GM19455 (cell line): ENCODE measurements around the gene KRTAP10-11.
"Not testable (repeated sequence)": the region's sequence is repeated elsewhere in the genome, so short reads cannot be mapped to it uniquely, and the experiment has no call there.

Source experiments
- ATAC-seq: cut with Tn5 transposase; IDR thresholded peaks from one replicate; pipeline ENCODE4 v1.9.1; 2021; ENCODE audit not compliant: unreplicated experiment

Gene KRTAP10-11, protein sequence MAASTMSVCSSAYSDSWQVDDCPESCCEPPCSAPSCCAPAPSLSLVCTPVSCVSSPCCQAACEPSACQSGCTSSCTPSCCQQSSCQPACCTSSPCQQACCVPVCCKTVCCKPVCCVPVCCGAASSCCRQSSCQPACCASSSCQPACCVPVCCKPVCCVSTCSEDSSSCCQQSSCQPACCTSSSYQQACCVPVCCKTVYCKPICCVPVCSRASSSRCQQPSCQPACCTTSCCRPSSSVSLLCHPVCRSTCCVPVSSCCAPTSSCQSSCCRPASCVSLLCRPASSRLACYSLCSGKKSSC

DNA sequence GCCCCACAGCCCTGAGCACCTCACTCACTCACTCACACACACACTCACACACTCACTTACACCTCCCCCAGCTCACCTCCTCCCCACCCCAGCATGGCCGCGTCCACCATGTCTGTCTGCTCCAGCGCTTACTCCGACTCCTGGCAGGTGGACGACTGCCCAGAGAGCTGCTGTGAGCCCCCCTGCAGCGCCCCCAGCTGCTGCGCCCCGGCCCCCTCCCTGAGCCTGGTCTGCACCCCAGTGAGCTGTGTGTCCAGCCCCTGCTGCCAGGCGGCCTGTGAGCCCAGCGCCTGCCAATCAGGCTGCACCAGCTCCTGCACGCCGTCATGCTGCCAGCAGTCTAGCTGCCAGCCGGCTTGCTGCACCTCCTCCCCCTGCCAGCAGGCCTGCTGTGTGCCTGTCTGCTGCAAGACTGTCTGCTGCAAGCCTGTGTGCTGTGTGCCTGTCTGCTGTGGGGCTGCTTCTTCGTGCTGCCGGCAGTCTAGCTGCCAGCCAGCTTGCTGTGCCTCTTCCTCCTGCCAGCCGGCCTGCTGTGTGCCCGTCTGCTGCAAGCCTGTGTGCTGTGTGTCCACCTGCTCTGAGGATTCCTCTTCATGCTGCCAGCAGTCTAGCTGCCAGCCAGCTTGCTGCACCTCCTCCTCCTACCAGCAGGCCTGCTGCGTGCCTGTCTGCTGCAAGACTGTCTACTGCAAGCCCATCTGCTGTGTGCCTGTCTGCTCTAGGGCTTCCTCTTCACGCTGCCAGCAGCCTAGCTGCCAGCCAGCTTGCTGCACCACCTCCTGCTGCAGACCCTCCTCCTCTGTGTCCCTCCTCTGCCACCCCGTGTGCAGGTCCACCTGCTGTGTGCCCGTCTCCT lies at the start of gene KRTAP10-11:
KRTAP10-11 (plus strand) TSS at position 49 of the 856 bp plus-strand sequence; CDS start at position 94, 45 bp downstream.
- not testable (repeated sequence) for ATAC-seq

DNA sequence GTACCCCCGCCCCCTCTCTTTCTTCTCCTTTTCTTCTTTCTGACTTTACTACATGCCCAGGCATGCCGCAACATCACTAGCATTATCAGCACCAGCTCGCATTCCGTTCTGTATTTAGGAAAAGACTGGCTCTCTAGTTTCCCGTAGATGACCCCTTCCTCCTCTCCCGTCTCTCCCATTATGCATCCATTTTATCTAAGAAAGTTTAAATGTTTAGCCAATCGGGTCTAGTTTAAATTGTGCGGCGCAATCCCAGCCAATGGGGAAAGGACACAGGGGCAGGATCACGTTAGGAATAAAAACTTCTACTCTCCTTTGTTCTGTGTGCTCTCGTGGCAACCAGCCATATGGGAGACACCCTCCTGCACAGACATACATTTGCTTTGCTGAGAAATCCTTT lies 48.2 kb upstream of the KRTAP10-11 start:
- no peak for ATAC-seq

DNA sequence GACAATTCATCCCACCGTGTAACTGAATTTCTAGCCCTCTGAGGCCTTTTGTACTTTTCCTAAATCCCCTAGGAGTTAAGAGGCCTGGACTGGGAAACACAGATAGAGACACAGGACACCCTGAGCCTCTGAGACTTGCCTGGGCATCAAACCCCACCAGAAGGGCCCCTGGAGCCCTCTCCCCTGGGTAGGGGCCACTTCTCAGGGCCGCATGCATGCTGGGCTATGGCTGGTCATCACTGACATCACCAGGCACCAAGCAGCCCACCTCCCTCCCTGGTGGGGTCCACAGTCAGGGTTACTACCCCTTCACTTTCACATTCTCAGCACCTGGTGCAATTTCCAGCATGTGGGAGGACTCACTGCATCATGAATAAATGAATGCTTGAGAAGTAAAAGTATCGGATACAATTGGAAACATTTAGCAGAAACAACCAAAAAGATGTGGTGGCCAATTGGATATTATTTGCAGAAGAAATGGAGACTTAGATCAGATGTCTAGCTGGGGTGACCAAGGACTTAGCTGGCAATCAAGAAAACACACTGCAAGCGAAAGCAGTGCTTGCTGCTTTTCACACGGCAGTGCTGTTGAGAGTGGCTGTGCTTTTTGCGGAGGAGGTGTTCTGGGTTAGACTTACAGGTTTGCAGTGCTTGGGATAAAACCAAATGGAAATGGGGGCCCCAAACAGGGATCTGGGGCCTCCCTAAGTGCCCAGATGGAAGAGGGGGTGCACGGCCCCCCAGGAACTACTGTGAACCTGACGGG lies 46.8 kb upstream of the KRTAP10-11 start:
- no peak for ATAC-seq

DNA sequence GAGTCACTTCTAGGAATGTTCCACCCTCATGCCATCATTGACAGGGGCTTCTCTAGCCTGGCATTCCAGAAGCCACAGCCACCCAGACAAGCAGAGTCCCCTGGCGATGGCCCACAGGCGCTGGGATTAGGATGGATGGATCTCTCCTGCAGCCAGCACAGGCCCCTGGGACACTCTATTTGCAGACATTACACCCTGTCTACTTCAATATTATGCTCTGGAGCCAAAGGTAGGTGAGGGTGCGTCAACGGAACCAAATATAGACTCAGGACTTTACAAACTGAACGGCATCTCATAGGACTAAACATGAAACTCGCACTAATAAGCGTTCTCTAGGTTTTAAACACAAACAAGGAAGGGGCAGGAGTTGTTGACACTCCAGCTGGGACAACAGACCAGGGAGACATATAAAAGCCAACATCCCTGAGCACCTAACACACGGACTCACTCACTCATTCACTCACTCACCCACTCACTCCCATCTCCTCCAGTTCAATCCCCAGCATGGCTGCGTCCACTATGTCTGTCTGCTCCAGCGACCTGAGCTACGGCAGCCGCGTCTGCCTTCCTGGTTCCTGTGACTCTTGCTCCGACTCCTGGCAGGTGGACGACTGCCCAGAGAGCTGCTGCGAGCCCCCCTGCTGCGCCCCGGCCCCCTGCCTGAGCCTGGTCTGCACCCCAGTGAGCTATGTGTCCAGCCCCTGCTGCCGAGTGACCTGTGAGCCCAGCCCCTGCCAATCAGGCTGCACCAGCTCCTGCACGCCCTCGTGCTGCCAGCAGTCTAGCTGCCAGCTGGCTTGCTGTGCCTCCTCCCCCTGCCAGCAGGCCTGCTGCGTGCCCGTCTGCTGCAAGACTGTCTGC lies 45.9 kb upstream of the KRTAP10-11 start, which contains the start of gene KRTAP10-7:
KRTAP10-7 (plus strand) TSS at position 480 of the 861 bp plus-strand sequence; CDS start at position 505, 25 bp downstream.
- not testable (repeated sequence) for ATAC-seq

DNA sequence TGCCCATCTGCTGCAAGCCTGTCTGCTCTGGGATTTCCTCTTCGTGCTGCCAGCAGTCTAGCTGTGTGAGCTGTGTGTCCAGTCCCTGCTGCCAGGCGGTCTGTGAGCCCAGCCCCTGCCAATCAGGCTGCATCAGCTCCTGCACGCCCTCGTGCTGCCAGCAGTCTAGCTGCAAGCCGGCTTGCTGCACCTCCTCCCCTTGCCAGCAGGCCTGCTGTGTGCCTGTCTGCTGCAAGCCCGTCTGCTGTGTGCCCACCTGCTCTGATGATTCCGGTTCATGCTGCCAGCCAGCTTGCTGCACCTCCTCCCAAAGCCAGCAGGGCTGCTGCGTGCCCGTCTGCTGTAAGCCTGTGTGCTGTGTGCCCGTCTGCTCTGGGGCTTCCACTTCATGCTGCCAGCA lies 45.1 kb upstream of the KRTAP10-11 start:
- ATAC-seq, result not testable (repeated sequence)

DNA sequence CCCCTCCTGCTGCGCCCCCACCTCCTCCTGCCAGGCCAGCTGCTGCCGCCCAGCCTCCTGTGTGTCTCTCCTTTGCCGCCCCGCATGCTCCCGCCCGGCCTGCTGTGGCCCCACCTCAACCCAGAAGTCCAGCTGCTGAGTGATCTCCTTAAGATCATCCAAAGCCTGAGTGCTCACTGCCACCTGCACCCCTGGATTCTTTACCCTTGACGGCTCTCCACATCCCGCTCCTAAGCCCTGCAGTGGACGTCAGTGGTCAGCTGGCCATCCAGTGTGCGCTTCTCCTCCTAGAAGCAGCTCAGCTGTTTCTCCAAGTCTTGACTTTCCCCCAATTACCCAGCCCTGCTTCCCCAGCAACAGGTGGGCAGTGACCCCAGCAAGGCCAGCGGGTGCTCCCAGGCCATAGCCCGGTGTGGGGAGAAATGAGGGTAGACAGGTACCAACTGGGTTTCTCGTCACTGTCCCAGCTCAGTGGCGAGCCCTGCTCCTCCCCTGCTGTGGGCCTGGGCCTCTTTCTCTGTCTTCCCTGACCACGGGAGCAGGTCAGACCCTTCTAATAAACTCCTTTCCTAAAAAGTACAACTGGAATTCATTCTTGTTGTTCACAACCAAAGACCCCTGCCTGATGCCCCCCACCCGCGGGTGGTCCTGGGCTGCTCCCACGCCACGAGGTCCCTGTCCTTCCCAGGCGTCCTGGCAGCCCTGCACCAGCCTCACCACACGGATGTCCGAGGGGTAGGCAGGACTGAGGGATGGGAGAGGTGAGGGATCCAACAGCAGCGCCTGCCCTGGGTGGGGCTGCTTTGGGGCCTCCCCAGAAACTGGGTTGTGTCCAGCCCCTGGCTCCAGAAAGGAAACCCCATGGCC lies 44.4 kb upstream of the KRTAP10-11 start:
- no peak for ATAC-seq

DNA sequence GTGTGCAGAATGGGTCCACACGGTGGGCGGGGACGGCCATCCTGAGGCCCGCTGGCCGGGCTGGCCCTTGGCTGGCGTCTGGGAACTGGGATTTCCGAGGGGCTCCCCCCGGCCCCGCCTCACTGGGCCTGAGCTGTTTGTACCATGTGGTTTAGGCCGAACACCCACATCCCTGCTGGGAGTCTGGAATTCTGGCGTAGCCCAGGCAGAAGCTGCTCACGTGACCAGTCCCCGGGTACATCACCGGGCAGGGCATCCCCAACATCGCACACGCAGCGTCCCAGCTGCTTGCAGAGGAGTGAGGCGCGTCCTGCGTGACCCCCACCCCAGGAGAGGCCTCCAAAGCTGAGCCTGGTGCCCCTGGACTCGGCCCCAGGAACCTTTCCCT lies 43.8 kb upstream of the KRTAP10-11 start:
- no peak for ATAC-seq

DNA sequence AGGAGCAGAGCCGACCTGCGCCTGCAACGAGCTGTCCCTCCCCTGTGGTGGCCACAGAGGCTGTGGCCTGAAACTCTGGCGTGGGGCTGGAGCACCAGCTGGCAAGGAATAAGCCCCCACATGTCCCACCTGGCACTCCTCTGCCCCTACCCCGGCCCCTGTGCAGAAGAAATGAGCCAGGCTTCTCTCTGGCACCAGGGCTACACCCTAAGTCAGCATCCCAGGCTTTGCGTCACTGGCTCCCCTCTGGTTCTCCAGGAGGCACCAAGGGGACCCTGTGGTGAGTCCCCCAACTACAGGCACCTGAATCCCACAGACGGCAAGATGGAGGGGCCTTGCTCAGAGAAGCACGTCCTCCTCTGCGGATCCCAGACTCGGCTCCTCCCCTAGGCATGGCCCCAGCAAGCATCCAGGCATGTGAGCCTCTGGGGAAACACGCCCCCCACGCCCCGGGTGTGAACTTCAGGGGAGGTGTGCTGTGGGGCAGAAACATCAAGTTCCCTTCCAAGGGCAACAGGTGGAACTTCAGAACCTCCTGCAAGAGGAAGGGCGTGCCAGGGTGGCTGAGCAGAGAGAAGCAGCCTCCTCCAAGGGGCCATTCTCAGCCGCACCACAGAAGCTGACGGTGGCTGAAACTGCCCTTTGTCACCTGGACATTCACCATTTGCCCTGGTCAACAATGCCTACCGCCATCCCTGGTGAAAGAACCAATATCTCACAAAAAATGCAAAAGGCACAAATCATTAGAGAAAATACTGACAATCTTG lies 42.9 kb upstream of the KRTAP10-11 start:
- ATAC-seq, result no peak

DNA sequence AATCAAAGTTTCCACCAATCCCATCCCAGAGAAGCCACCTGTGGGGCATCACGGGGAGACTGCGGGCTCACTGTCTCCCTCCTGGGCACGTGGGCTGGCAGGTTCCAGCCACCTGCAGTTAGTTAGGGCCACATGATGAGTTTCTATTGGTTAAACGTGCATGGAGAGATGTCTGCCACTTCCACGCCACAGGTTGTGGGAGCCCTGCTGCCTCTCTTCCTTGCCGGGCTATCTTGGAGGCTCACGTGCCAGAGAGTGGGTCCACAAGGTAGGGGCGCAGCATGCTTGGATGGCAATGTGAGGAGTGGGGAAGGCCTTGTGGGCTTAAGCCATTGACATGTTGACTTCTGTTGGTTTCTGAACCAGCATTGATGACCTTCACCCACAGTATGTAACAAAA lies 42.3 kb upstream of the KRTAP10-11 start:
- ATAC-seq, result no peak

DNA sequence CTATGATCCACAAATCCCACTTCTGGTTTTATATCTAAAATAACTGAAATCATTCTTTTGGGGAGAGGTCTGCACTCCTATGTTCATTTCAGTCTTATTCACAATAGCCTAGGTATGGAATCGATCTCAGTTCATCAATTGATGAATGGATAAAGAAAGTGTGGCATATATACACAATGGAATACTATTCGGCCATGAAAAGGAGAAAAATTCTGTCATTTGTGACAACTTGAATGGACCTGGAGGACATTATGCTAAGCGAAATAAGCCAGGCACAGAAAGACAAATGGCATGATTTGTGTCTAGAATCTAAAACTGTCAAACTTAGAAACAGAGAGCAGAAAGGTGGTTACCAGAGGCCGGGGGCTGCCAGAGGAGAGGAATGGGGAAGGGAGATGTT lies 39.7 kb upstream of the KRTAP10-11 start:
- ATAC-seq, result no peak

DNA sequence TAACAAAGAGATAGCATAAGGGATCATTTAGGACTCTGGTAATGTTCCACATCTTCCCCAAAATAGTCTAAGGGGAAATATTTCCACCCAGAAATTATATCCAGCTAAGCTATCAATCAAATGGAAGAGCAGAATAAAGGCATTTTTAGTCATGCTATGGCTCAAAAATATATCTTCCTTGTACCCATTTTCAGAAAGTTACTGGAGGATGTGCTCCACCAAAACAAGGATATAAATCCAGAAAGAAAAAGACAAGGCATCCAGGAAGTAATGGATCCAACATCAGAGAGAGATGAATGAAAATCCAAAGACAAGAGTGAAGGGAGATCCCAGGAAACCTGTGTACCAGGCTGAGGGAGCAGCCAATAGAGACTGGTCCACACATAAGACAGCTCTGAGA lies 37.0 kb upstream of the KRTAP10-11 start:
- ATAC-seq, result no peak

DNA sequence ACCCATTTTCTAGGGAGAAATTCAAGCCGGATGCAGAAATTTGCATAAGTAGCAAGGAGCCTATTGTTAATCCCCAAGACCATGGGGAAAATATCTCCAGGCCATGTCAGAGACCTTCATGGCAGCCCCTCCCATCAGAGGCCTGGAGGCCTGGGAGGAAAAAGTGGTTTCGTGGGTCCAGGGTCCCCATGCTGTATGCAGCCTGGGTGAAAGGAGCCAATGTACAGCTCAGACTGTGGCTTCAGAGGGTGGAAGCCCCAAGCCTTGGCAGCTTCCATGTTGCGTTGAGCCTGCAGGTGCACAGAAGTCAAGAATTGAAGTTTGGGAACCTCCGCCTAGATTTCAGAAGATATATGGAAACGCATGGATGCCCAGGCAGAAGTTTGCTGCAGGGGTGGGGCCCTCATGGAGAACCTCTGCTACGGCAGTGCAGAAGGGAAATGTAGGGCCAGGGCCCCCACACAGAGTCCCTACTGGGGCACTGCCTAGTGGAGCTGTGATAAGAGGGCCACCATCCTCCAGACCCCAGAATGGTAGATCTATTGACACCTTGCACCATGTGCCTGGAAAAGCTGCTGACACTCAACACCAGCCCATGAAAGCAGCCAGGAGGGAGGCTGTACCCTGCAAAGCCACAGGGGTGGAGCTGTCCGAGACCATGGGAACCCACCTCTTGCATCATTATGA lies 35.9 kb upstream of the KRTAP10-11 start:
- ATAC-seq, result not testable (repeated sequence)

DNA sequence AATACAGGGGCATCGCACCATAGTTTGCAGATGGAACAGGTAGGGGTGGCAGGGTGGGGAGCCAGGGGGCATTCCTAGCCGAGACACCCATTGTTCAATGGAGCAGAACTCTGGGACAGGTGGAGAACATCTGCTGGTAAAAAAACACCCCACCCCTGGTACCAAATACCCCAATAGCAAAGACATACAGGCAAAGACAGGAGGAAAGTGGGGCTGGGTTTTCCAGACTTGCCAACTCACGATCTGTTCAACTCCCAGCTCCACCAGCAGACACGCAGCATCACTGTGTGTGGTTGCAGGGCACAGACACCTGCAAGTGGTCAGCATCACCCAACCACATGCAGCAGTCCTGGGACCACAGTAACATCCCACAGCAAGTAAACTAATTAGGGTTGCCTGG lies 34.7 kb upstream of the KRTAP10-11 start:
- no peak for ATAC-seq

DNA sequence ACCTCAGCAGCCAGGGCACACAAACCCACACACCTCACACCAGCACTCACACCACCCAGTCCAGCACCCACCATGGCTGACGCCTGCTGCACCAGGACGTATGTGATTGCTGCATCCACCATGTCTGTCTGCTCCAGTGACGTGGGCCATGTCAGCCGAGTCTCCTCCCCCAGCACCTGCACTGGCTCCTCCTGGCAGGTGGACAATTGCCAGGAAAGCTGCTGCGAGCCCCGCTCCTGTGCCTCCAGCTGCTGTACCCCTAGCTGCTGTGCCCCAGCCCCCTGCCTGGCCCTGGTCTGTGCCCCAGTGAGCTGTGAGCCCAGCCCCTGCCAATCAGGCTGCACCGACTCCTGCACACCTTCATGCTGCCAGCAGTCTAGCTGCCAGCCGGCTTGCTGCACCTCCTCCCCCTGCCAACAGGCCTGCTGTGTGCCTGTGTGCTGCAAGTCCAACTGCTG lies 34.2 kb upstream of the KRTAP10-11 start, which contains the start of gene KRTAP10-8:
KRTAP10-8 (plus strand) TSS at position 51 of the 458 bp plus-strand sequence; CDS start at position 73, 22 bp downstream.
- ATAC-seq, result no peak

DNA sequence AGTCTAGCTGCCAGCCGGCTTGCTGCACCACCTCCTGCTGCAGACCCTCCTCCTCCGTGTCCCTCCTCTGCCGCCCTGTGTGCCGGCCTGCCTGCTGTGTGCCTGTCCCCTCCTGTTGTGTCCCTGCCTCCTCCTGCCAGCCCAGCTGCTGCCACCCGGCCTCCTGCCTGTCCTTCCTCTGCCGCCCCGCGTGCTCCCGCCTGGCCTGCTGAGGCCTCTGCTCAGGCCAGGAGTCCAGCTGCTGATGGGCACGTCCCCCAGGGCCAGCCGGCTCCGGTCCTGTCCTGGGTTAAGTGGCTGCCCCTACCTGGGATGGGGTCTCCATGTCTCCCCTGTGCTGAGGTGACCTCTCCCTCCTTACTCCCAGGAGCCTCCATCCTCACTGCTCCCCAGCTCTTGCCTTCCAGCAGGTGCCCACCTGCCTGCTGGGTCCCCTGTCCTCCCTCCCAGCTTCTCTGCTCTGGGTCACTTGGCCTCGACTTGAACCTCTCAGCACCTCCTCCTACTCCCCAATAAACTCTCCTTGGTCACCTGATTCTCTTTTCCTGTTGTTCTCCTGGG lies 33.5 kb upstream of the KRTAP10-11 start:
- ATAC-seq, result no peak

DNA sequence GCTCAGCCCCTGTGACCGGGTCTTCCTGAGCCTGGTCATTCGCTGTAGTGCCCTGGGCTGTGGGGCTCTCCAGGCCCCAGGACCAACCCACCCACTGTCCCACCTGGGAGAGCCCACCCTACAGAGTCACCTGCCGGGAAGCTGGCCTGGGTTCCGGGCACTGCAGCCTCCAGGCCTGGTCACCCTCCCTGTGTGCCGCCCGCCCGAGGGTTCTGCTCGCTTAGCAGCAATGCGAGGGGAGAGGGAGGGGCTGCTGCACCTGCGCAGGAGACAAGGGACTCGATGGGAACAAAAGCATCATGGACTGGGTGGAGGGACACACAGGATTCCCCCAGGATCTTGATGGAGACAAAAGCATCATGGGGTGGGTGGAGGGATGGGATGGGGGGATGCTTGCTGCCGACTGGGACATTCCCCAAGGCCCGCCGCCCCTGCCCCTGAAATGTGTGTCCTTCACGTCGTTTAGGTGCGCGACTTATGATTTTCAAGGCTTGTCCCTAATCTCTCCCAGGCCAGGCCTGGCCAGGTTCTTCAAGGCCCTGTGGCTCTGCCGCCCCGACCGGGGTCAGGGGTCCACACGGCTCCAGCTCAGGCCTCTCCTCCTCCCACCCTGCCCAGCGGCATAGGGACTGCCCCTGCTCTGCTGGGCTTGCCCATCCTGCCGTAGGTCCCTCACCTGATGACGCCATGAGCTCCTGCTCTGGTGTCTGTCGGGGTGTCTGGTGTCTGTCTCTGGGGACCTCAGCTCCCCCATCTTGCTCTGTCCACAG lies 32.6 kb upstream of the KRTAP10-11 start:
- no peak for ATAC-seq

DNA sequence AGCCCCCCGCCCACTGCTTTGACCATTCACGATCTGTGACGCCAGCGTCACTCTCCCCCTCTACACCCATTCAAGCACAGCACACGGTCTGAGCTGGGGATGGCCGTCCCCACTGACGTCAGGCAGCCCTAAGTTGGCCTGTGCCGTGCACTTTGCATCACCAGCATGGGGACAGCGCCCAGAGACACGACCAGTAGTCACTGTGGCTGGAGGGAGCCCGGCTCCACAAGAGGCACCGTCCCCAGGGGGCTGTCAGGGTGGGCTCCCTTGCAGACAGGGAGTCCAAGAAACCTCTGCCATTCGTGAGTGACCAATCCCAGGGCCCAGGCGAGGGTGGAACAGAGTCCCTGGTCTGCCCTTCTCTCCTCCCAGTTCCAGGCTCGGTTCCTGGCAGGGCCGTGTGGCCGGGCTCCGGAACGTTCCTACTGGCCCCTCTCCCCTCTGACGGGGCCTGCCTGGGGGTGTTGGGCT lies 32.0 kb upstream of the KRTAP10-11 start:
- ATAC-seq, result no peak
